Mammary epithelial cell (primary cell): Measurements from ENCODE around the gene ATP1A3.

Experiments
- CTCF ChIP-seq, 2 donors: IDR thresholded peaks in 1 of 2; conservative IDR thresholded peaks in 1 of 2; 2 replicates each; pipeline ENCODE4 v1.5.1; 2011 to 2012; ENCODE audit warnings: inconsistent platforms in 2 of 2, low read length in 2 of 2, mild to moderate bottlenecking in 2 of 2, control low read depth in 1 of 2, low read depth in 1 of 2; ENCODE audit not compliant: insufficient read depth in 1 of 2; ENCODE audit errors: extremely low read depth in 1 of 2
- EZH2 ChIP-seq: IDR thresholded peaks from 2 replicates; pipeline ENCODE4 v1.6.1; 2012; ENCODE audit warnings: low read length, inconsistent platforms, borderline replicate concordance

DNA sequence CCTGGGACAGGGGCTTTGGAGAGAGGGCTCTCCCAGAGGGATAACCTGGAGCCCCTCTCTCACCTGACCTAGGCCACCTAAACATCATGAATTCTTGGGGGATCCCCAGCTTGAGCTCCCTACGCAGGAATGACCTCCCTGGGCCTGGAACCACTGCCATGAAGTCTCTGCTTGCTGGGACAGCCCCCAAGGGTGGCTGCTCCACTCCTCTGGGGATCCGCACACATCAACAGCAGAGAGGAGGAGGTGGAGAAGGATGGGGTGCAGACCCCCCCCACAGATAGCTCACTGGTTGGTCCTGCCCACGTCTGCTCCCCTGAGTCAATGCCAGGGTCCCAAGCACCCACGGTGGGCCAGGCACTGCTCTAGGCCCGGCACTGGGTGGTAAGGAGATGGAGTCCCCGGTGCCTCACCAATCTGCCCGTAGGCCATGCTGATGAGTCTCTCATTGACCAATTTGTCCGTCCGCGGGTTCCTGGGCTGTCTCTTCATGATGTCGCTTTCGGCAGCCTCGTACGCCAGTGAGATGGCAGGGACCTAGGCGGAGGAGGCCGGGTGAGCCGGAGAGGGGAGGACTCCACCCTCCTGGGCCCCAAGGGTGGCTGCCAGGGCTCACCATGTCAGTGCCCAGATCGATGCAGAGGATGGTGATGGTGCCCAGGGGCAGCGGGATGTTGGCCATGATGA is 24.1 kb downstream of the ATP1A3 start:
- no peak for TF ChIP-seq CTCF (conservative IDR thresholded peaks at IDR 0.05 in 1 of 2, IDR thresholded peaks at IDR 0.05 in 1 of 2; ENCODE audit: extremely low read depth in 1 of 2, insufficient read depth in 1 of 2, low read depth in 1 of 2, low read length in 2 of 2)
- no peak for TF ChIP-seq EZH2
